Transverse colon (tissue), 3 donors: ENCODE results near the gene KCNJ9.

Source experiments
- CTCF ChIP-seq, 5 experiments: fragments of 200-600 bp in 3 of 5; fragments of 450-650 bp in 2 of 5; sonication (generic) in 3 of 5; IDR thresholded peaks; 1 replicate in 2 of 5; 2 replicates in 3 of 5; pipeline ENCODE4 v1.5.1; 2016 to 2017; ENCODE audit warnings: antibody characterized with exemption in 5 of 5, inconsistent platforms in 3 of 5, mild to moderate bottlenecking in 2 of 5, moderate library complexity in 1 of 5
- POLR2A ChIP-seq: fragments of 450-650 bp; IDR thresholded peaks from one replicate; pipeline ENCODE4 v1.6.1; 2016; ENCODE audit warnings: antibody characterized with exemption, mild to moderate bottlenecking, moderate library complexity

- no peak for TF ChIP-seq CTCF (IDR thresholded peaks at IDR 0.05)
- TF ChIP-seq POLR2A, result no peak
These were observed 15.2 kb downstream of the KCNJ9 start for GRCh38 chr1:160096274-160097116.
